WERI-Rb-1 (cell line): ENCODE measurements around the gene PARD3B.

ENCODE experiments used
- DNase-seq: peaks from one replicate; pipeline ENCODE4 v3.0.0-alpha.2; 2020
- H3K27ac ChIP-seq: fragments of 250-450 bp; sonication (Bioruptor Pico); 2 replicates; pipeline ENCODE4 v1.5.1; 2020; ENCODE audit warnings: mild to moderate bottlenecking, moderate library complexity
- H3K27me3 ChIP-seq: fragments of 250-450 bp; sonication (Bioruptor Pico); 2 replicates; pipeline ENCODE4 v1.5.1; 2021; ENCODE audit warnings: mild to moderate bottlenecking, low read depth, moderate library complexity; ENCODE audit not compliant: insufficient read depth, severe bottlenecking
- H3K36me3 ChIP-seq: fragments of 250-450 bp; sonication (Bioruptor Pico); 2 replicates; pipeline ENCODE4 v1.5.1; 2020; ENCODE audit warnings: mild to moderate bottlenecking, moderate library complexity
- H3K4me3 ChIP-seq: 2 replicates; pipeline ENCODE4 v1.5.1; 2011; ENCODE audit warnings: low read depth, mild to moderate bottlenecking, control low read depth, low read length
- H3K9me3 ChIP-seq: fragments of 250-450 bp; sonication (Bioruptor Pico); 2 replicates; pipeline ENCODE4 v1.5.1; 2021; ENCODE audit warnings: mild to moderate bottlenecking, moderate library complexity; ENCODE audit not compliant: severe bottlenecking
- CTCF ChIP-seq: IDR thresholded peaks from 2 replicates; pipeline ENCODE4 v1.5.1; 2011; ENCODE audit warnings: low read depth, mild to moderate bottlenecking, control low read depth, inconsistent platforms, low read length

PARD3B gene

DNA sequence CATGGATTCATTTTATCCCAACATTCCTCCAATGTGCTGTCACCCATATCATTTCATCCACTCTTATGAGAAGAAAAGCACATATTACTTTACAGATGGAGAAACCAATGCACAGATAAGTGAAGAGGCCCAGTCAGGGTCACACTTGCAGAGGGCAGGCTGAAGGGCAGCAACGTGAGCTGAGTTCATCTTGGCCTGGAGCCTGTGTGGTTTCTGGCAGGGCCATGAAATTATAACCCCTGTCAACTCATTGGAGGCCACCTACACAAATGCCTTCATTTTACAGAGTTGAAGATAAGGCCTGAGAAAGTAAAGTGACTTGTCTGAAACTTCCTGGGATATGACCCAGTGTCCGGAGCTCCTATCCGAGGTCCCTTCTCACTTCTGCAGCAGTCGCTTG lies 1048.6 kb downstream of the PARD3B start:
- no peak overlapping the region for H3K4me3 ChIP-seq

GRCh38 chr2:205596581-205596980 lies 1051.3 kb downstream of the PARD3B start:
- TF ChIP-seq CTCF, result no peak
- Histone ChIP-seq H3K27ac (no peak overlapping the region), H3K4me3 (no peak overlapping the region), H3K36me3 (no peaks in the 10 kb centered on the region), H3K27me3 (no peaks in the 10 kb centered on the region), H3K9me3 (no peaks in the 10 kb centered on the region)
- no peak for DNase-seq

More for the DNA sequence above, 1048.6 kb downstream of the PARD3B start:
- no peak for DNase-seq
- no peaks in the 10 kb centered on the region for H3K9me3 ChIP-seq
- TF ChIP-seq CTCF, result no peak
- H3K36me3 ChIP-seq, result no peaks in the 10 kb centered on the region
- H3K27me3 ChIP-seq, result no peaks in the 10 kb centered on the region
- H3K27ac ChIP-seq, result no peak overlapping the region

GRCh38 chr2:205605638-205606304 lies 1060.5 kb downstream of the PARD3B start:
- H3K27me3 ChIP-seq, result no peaks in the 10 kb centered on the region
- no peak for DNase-seq
- no peak for TF ChIP-seq CTCF
- no peak overlapping the region for H3K4me3 ChIP-seq
- no peaks in the 10 kb centered on the region for H3K9me3 ChIP-seq
- H3K36me3 ChIP-seq, result no peaks in the 10 kb centered on the region
- H3K27ac ChIP-seq, result no peak overlapping the region

DNA sequence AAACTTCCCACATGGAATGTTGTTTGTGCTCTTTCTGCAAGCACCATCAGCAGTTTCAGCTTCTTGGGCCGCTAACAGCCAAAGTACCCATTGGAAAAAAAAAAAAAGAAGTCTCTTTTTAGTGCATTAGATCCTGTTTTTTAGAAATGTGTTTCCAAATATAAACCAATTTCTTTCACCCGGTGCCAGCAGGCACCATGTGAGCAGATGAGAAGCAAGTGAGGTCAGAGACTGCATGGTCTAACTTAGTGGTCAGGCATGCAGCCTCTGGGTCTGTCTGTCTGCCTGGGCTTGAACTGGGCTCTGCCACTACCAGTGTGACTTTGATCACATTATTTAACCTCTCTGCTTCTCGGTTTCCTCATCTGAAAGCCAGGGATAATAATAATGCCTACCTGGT lies 1061.9 kb downstream of the PARD3B start:
- no peak for TF ChIP-seq CTCF
- Histone ChIP-seq H3K27me3 (no peaks in the 10 kb centered on the region), H3K4me3 (no peak overlapping the region), H3K27ac (no peak overlapping the region), H3K36me3 (no peaks in the 10 kb centered on the region), H3K9me3 (no peaks in the 10 kb centered on the region)
- no peak for DNase-seq

DNA sequence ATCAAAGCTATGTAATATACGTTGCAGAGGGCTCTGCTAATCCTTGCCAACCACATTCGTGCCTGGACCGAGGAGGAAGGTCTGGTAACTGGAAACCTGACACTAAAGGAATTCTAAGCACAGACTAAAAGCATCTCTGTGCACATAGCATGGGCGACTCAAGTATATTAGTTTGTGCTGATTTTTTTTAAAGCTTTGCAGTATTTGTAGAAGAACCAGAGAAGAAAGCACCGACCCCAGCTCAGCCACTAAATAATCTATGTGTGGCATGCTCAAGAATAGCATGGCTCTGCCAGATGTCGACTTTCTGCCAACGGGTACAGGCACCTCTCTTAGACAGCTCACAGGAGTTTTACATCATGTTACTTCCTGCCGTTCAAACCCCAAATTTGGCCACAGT lies 1063.8 kb downstream of the PARD3B start:
- no peak for TF ChIP-seq CTCF
- Histone ChIP-seq H3K36me3 (no peaks in the 10 kb centered on the region), H3K4me3 (no peak overlapping the region), H3K27me3 (no peaks in the 10 kb centered on the region), H3K27ac (no peak overlapping the region), H3K9me3 (no peaks in the 10 kb centered on the region)
- DNase-seq, result no peak

GRCh38 chr2:205610437-205610836 lies 1065.2 kb downstream of the PARD3B start:
- H3K9me3 ChIP-seq, result no peaks in the 10 kb centered on the region
- H3K27me3 ChIP-seq, result no peaks in the 10 kb centered on the region
- no peaks in the 10 kb centered on the region for H3K36me3 ChIP-seq
- H3K27ac ChIP-seq, result no peak overlapping the region
- no peak for DNase-seq
- no peak for TF ChIP-seq CTCF
- H3K4me3 ChIP-seq, result no peak overlapping the region
